Medulla oblongata (tissue), 1 donor: ENCODE results near the gene GSC2.

Experiments
- DNase-seq: peaks from one replicate; pipeline ENCODE4 v3.0.0-alpha.2; 2015; ENCODE audit errors: extremely low spot score

Gene GSC2

DNA sequence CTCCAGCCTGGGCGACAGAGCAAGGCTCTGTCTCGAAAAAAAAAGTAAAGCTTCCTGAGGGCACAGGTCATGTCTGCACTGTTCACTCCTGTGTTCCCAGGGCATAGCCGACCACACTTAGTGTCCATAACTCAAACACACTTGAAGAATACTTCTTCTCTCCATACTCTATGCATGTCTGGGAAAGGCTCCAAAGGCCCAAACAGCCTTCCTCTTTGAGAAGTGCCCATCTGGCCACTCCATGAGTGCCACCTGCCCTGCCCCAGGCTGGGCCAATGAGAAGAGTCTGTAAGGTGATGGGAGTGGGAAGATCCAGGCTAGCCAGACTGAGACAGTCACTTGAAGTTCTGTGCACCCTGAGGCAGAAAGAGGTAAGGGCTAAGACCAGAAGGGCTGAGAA lies 52.6 kb downstream of the GSC2 start:
- DNase-seq: no peak
